Activated gamma-delta T cell (primary cell): ENCODE data around the gene NEU3.
"Not testable (repeated sequence)": the region's sequence is repeated elsewhere in the genome, so short reads cannot be mapped to it uniquely, and the experiment has no call there.

Experiments
- DNase-seq: peaks from one replicate; lab custom pipeline; 2025; lab: John Stamatoyannopoulos, UW

Gene NEU3

GRCh38 chr11:74984730-74985129, 4.0 kb upstream of the NEU3 start:
- DNase-seq, result no peak

- DNase-seq, result no peak
Measured at GRCh38 chr11:74989260-74989638, 516 bp downstream of the NEU3 start.

- not testable (repeated sequence) for DNase-seq
Measured at GRCh38 chr11:74990150-74990549, 1.4 kb downstream of the NEU3 start.

GRCh38 chr11:74990941-74991340, 2.2 kb downstream of the NEU3 start:
- DNase-seq, result no peak

- DNase-seq, result no peak
Measured at GRCh38 chr11:74992852-74993251, 4.1 kb downstream of the NEU3 start.

GRCh38 chr11:75000975-75001354, 12.2 kb downstream of the NEU3 start:
- DNase-seq, result no peak

GRCh38 chr11:75001686-75002085, 13.0 kb downstream of the NEU3 start:
- no peak for DNase-seq

GRCh38 chr11:75002516-75002915, 13.8 kb downstream of the NEU3 start:
- no peak for DNase-seq

- no peak for DNase-seq
Measured at GRCh38 chr11:75004215-75004614, 15.5 kb downstream of the NEU3 start.

- DNase-seq, result no peak
Measured at GRCh38 chr11:75011357-75011756, 22.6 kb downstream of the NEU3 start.

- DNase-seq, result no peak
Measured at GRCh38 chr11:75011872-75012271, 23.1 kb downstream of the NEU3 start.

- no peak for DNase-seq
Measured at GRCh38 chr11:75013051-75013450, 24.3 kb downstream of the NEU3 start.

- no peak for DNase-seq
Measured at GRCh38 chr11:75014129-75014528, 25.4 kb downstream of the NEU3 start.

GRCh38 chr11:75019200-75019599, 30.5 kb downstream of the NEU3 start:
- not testable (repeated sequence) for DNase-seq

GRCh38 chr11:75020328-75020727, 31.6 kb downstream of the NEU3 start:
- DNase-seq, result not testable (repeated sequence)

GRCh38 chr11:75022296-75022695, 33.6 kb downstream of the NEU3 start:
- no peak for DNase-seq

GRCh38 chr11:75022759-75023396, 34.1 kb downstream of the NEU3 start:
- no peak for DNase-seq

GRCh38 chr11:75023446-75024067, 34.8 kb downstream of the NEU3 start:
- DNase-seq, result no peak

GRCh38 chr11:75024068-75024449, 35.3 kb downstream of the NEU3 start:
- no peak for DNase-seq

- DNase-seq, result no peak
Measured at GRCh38 chr11:75024764-75025211, 36.1 kb downstream of the NEU3 start.

- no peak for DNase-seq
Measured at GRCh38 chr11:75025561-75025960, 36.8 kb downstream of the NEU3 start.

- no peak for DNase-seq
Measured at GRCh38 chr11:75028321-75028720, 39.6 kb downstream of the NEU3 start.

GRCh38 chr11:75028724-75029123, 40.0 kb downstream of the NEU3 start:
- no peak for DNase-seq
